Measurements from ENCODE around the gene HIVEP2. TPM values are rescaled to one million over a fixed set of nuclear protein-coding genes. Genes with fewer than 3 reads are reported as not detected.

Gene HIVEP2
- total and polyA plus RNA-seq, 4 experiments from 2014 or later: 5.0 to 92.7 (median 56.7) TPM

GRCh38 chr6:142729618-142730017 lies 215.4 kb downstream of the HIVEP2 start:
- ChIA-PET POLR2A (ENCODE audit: partially characterized antibody) (no interaction called here), CTCF (ENCODE audit: partially characterized antibody) (no interaction called here)
- Mint-ChIP-seq H3K4me1 (peaks cover 14 to 17% (median 16%) of the 10 kb centered on the region in 4 donors), H3K27ac (no peak overlapping the region), H3K4me3 (no peak overlapping the region), H3K9me3 (peaks cover 0 to 4% (median under 1%) of the 10 kb centered on the region in 8 donors), H3K27me3 (peaks cover 3% of the 10 kb centered on the region in 2 donors), H3K36me3 (no peaks in the 10 kb centered on the region)
- DNase-seq: no peak
- H3K27ac ChIP-seq (ENCODE audit: low read depth, low read length): no peak overlapping the region
- no peaks in the 10 kb centered on the region for H3K36me3 ChIP-seq (ENCODE audit: insufficient read depth, low read length)
- no peaks in the 10 kb centered on the region for H3K9me3 ChIP-seq (ENCODE audit: control insufficient read depth in 1 of 2, low read length in 2 of 2)
- intact Hi-C loops (cut with micrococcal nuclease): no loop called here
- H3K27me3 ChIP-seq (ENCODE audit: insufficient read depth, low read length): no peaks in the 10 kb centered on the region
- no peak overlapping the region for H3K4me3 ChIP-seq (ENCODE audit: low read length in 2 of 2)
- H3K4me1 ChIP-seq (ENCODE audit: insufficient read depth, low read length): peaks cover 7% of the 10 kb centered on the region

GRCh38 chr6:142728910-142729481 lies 216.0 kb downstream of the HIVEP2 start:
- H3K36me3 Mint-ChIP-seq: no peaks in the 10 kb centered on the region
- H3K9me3 Mint-ChIP-seq: peaks cover 0 to 4% (median under 1%) of the 10 kb centered on the region in 8 donors
- peak overlapping the region in 7 of 8 donors; percentile 32 to 68 (median 62) for H3K4me3 Mint-ChIP-seq
- H3K36me3 ChIP-seq (ENCODE audit: insufficient read depth, low read length): no peaks in the 10 kb centered on the region
- H3K4me1 Mint-ChIP-seq: peaks cover 14 to 17% (median 16%) of the 10 kb centered on the region in 4 donors
- DNase-seq: no peak
- POLR2A ChIA-PET (ENCODE audit: partially characterized antibody): interaction anchor here (0.6 kb wide), 1 partner anchor 9 kb away, joined by 3 read pairs; no protein-coding TSS in a partner anchor
- CTCF ChIA-PET (ENCODE audit: partially characterized antibody): no interaction called here
- no peaks in the 10 kb centered on the region for H3K9me3 ChIP-seq (ENCODE audit: control insufficient read depth in 1 of 2, low read length in 2 of 2)
- H3K4me1 ChIP-seq (ENCODE audit: insufficient read depth, low read length): peaks cover 7% of the 10 kb centered on the region
- peak overlapping the region in 3 of 7 donors; percentile 1 to 55 (median 1) for H3K27ac Mint-ChIP-seq
- intact Hi-C loops (cut with micrococcal nuclease): no loop called here
- H3K27me3 Mint-ChIP-seq: peaks cover 3% of the 10 kb centered on the region in 2 donors
- H3K4me3 ChIP-seq (ENCODE audit: low read length in 2 of 2): no peak overlapping the region
- H3K27ac ChIP-seq (ENCODE audit: low read depth, low read length): no peak overlapping the region
- H3K27me3 ChIP-seq (ENCODE audit: insufficient read depth, low read length): no peaks in the 10 kb centered on the region

- Histone ChIP-seq H3K36me3 (ENCODE audit: insufficient read depth, low read length) (no peaks in the 10 kb centered on the region), H3K27me3 (ENCODE audit: insufficient read depth, low read length) (no peaks in the 10 kb centered on the region), H3K4me1 (ENCODE audit: insufficient read depth, low read length) (peaks cover 7% of the 10 kb centered on the region), H3K4me3 (ENCODE audit: low read length in 2 of 2) (no peak overlapping the region), H3K27ac (ENCODE audit: low read depth, low read length) (no peak overlapping the region), H3K9me3 (ENCODE audit: control insufficient read depth in 1 of 2, low read length in 2 of 2) (no peaks in the 10 kb centered on the region)
- no peaks in the 10 kb centered on the region for H3K36me3 Mint-ChIP-seq
- ChIA-PET POLR2A (ENCODE audit: partially characterized antibody) (no interaction called here), CTCF (ENCODE audit: partially characterized antibody) (no interaction called here)
- H3K27me3 Mint-ChIP-seq: peaks cover 2 to 3% of the 10 kb centered on the region in 2 donors
- intact Hi-C loops (cut with micrococcal nuclease): no loop called here
- no peak overlapping the region for H3K4me3 Mint-ChIP-seq
- DNase-seq: no peak
- peaks cover 12 to 17% (median 16%) of the 10 kb centered on the region in 4 donors for H3K4me1 Mint-ChIP-seq
- H3K9me3 Mint-ChIP-seq: peaks cover 0 to 1% (median under 1%) of the 10 kb centered on the region in 8 donors
- H3K27ac Mint-ChIP-seq: no peak overlapping the region
These were observed 216.6 kb downstream of the HIVEP2 start for GRCh38 chr6:142728364-142728763.

GRCh38 chr6:142726616-142727015 lies 218.4 kb downstream of the HIVEP2 start:
- no peak overlapping the region for H3K4me3 Mint-ChIP-seq
- POLR2A ChIA-PET (ENCODE audit: partially characterized antibody): no interaction called here

GRCh38 chr6:142725024-142725770 lies 219.8 kb downstream of the HIVEP2 start:
- Histone ChIP-seq H3K4me3 (ENCODE audit: low read length in 2 of 2) (no peak overlapping the region), H3K27ac (ENCODE audit: low read depth, low read length) (no peak overlapping the region), H3K9me3 (ENCODE audit: control insufficient read depth in 1 of 2, low read length in 2 of 2) (no peaks in the 10 kb centered on the region), H3K27me3 (ENCODE audit: insufficient read depth, low read length) (no peaks in the 10 kb centered on the region), H3K4me1 (ENCODE audit: insufficient read depth, low read length) (peaks cover 7% of the 10 kb centered on the region), H3K36me3 (ENCODE audit: insufficient read depth, low read length) (no peaks in the 10 kb centered on the region)
- Mint-ChIP-seq H3K4me1 (peaks cover 12 to 16% (median 16%) of the 10 kb centered on the region in 4 donors), H3K27me3 (peaks cover 2 to 3% of the 10 kb centered on the region in 2 donors), H3K4me3 (no peak overlapping the region), H3K36me3 (peaks cover 0 to 3% of the 10 kb centered on the region in 2 donors), H3K9me3 (peaks cover 0 to 9% (median 0%) of the 10 kb centered on the region in 8 donors), H3K27ac (no peak overlapping the region)
- intact Hi-C loops (cut with micrococcal nuclease): no loop called here
- ChIA-PET CTCF (ENCODE audit: partially characterized antibody) (interaction anchor here (1.1 to 2.2 kb wide), 2 partner anchors 10 to 22 kb away, joined by 3 to 7 read pairs; no protein-coding TSS in a partner anchor), POLR2A (ENCODE audit: partially characterized antibody) (no interaction called here)
- no peak for DNase-seq

More at GRCh38 chr6:142726616-142727015, 218.4 kb downstream of the HIVEP2 start:
- Histone ChIP-seq H3K4me3 (ENCODE audit: low read length in 2 of 2) (no peak overlapping the region), H3K27me3 (ENCODE audit: insufficient read depth, low read length) (no peaks in the 10 kb centered on the region), H3K9me3 (ENCODE audit: control insufficient read depth in 1 of 2, low read length in 2 of 2) (no peaks in the 10 kb centered on the region), H3K4me1 (ENCODE audit: insufficient read depth, low read length) (peaks cover 7% of the 10 kb centered on the region), H3K36me3 (ENCODE audit: insufficient read depth, low read length) (no peaks in the 10 kb centered on the region), H3K27ac (ENCODE audit: low read depth, low read length) (no peak overlapping the region)
- CTCF ChIA-PET (ENCODE audit: partially characterized antibody): interaction anchor here (0.5 kb wide), 1 partner anchor 20 kb away, joined by 3 read pairs; no protein-coding TSS in a partner anchor
- H3K36me3 Mint-ChIP-seq: no peaks in the 10 kb centered on the region
- no peak for DNase-seq
- intact Hi-C loops (cut with micrococcal nuclease): no loop called here
- peaks cover 12 to 16% (median 16%) of the 10 kb centered on the region in 4 donors for H3K4me1 Mint-ChIP-seq
- H3K27me3 Mint-ChIP-seq: peaks cover 2 to 3% of the 10 kb centered on the region in 2 donors
- peaks cover 0 to 2% (median 0%) of the 10 kb centered on the region in 8 donors for H3K9me3 Mint-ChIP-seq
- H3K27ac Mint-ChIP-seq: no peak overlapping the region

DNA sequence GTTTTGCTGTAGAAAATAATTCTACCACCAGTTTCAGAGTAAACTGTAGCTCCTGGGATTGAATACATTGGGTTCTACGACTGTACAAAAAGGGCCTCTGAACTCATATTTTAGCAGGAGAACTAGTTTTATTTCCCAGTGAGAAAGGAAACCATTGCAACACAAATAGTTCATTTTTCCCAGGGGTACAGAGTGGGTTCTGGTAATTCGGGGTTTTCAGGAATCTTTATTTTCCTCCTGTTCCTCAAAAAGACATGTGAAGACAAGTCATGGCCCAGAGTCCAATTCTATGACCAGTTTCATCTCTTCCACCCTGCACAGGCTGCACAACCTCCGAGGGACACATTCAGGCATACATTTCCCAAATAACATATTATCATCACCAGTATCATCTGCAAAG lies 222.1 kb downstream of the HIVEP2 start:
- CTCF ChIA-PET (ENCODE audit: partially characterized antibody): no interaction called here
- no peaks in the 10 kb centered on the region for H3K4me1 ChIP-seq (ENCODE audit: insufficient read depth, low read length)
- no peaks in the 10 kb centered on the region for H3K27me3 ChIP-seq (ENCODE audit: insufficient read depth, low read length)
- no peak overlapping the region for H3K4me3 ChIP-seq (ENCODE audit: low read length in 2 of 2)
- H3K9me3 ChIP-seq (ENCODE audit: control insufficient read depth in 1 of 2, low read length in 2 of 2): peaks cover 0 to 12% of the 10 kb centered on the region in 2 donors
- peaks cover 0 to 5% (median 3%) of the 10 kb centered on the region in 4 donors for H3K4me1 Mint-ChIP-seq
- H3K9me3 Mint-ChIP-seq: peaks cover 4 to 27% (median 18%) of the 10 kb centered on the region in 8 donors
- H3K36me3 ChIP-seq (ENCODE audit: insufficient read depth, low read length): no peaks in the 10 kb centered on the region
- DNase-seq: no peak
- H3K27ac Mint-ChIP-seq: no peak overlapping the region
- intact Hi-C loops (cut with micrococcal nuclease): no loop called here
- H3K4me3 Mint-ChIP-seq: no peak overlapping the region
- no peak overlapping the region for H3K27ac ChIP-seq (ENCODE audit: low read depth, low read length)
- POLR2A ChIA-PET (ENCODE audit: partially characterized antibody): no interaction called here
- peaks cover 1 to 12% of the 10 kb centered on the region in 2 donors for H3K36me3 Mint-ChIP-seq
- no peaks in the 10 kb centered on the region for H3K27me3 Mint-ChIP-seq

- POLR2A ChIA-PET (ENCODE audit: partially characterized antibody): no interaction called here
- no peaks in the 10 kb centered on the region for H3K36me3 ChIP-seq (ENCODE audit: insufficient read depth, low read length)
- Mint-ChIP-seq H3K9me3 (peaks cover 4 to 31% (median 20%) of the 10 kb centered on the region in 8 donors), H3K4me1 (peaks cover 0 to 5% (median 3%) of the 10 kb centered on the region in 4 donors), H3K36me3 (peaks cover 2 to 12% of the 10 kb centered on the region in 2 donors), H3K27ac (no peak overlapping the region), H3K4me3 (no peak overlapping the region), H3K27me3 (no peaks in the 10 kb centered on the region)
- no peaks in the 10 kb centered on the region for H3K4me1 ChIP-seq (ENCODE audit: insufficient read depth, low read length)
- no peak overlapping the region for H3K4me3 ChIP-seq (ENCODE audit: low read length in 2 of 2)
- CTCF ChIA-PET (ENCODE audit: partially characterized antibody): no interaction called here
- intact Hi-C loops (cut with micrococcal nuclease): no loop called here
- DNase-seq: no peak
- H3K27ac ChIP-seq (ENCODE audit: low read depth, low read length): no peak overlapping the region
- peaks cover 0 to 12% of the 10 kb centered on the region in 2 donors for H3K9me3 ChIP-seq (ENCODE audit: control insufficient read depth in 1 of 2, low read length in 2 of 2)
- no peaks in the 10 kb centered on the region for H3K27me3 ChIP-seq (ENCODE audit: insufficient read depth, low read length)
These were observed 223.0 kb downstream of the HIVEP2 start for GRCh38 chr6:142722012-142722411.
